GM12878 (cell line): ENCODE data around the gene PDE7B. TPM values are rescaled to one million over a fixed set of nuclear protein-coding genes. Genes with fewer than 3 reads are reported as not detected.

Experiments used
- ATAC-seq: fragments of 200-7000 bp; cut with Tn5 transposase; 3 replicates; pipeline ENCODE4 v1.9.1; 2020; ENCODE audit warnings: mild to moderate bottlenecking, moderate library complexity
- BruUV-seq: library from RNA; stranded (reverse); fragments of 400-500 nt; replicated peaks from 2 replicates; lab custom pipeline; 2021; lab: Mats Ljungman, UMichigan
- CTCF ChIA-PET: fragments of 300-600 bp; sonication (Branson Sonifier 250); formaldehyde crosslinking; extraction: SDS; loops from one replicate; lab custom pipeline; 2021; ENCODE audit warnings: inconsistent platforms; lab: Yijun Ruan, JAX
- POLR2A ChIA-PET: fragments of 350-600 bp; formaldehyde crosslinking; extraction: SDS; loops from one replicate; lab custom pipeline; 2021; ENCODE audit warnings: inconsistent platforms; lab: Charles Lee
- RAD21 ChIA-PET: fragments of 300-600 bp; sonication (Branson Sonifier 250); formaldehyde crosslinking; loops from one replicate; lab custom pipeline; 2023; ENCODE audit warnings: antibody characterized with exemption; ENCODE audit not compliant: unreplicated experiment; lab: Charles Lee
- SMC1A ChIA-PET: fragments of 300-600 bp; sonication (Branson Sonifier 250); formaldehyde crosslinking; loops from one replicate; lab custom pipeline; 2023; ENCODE audit not compliant: unreplicated experiment, uncharacterized antibody; lab: Charles Lee
- DNase-seq: peaks from one replicate; pipeline ENCODE4 v3.0.0-alpha.2; 2011; ENCODE audit warnings: low read depth, low spot score
- FAIRE-seq: peaks from 3 replicates; lab custom pipeline; 2011; peaks lifted over from hg19 to GRCh38; lab: Jason Lieb, UNC
- H2AFZ ChIP-seq: 2 replicates; pipeline ENCODE4 v1.6.0; 2011; ENCODE audit warnings: low read depth, low read length, control low read depth; ENCODE audit not compliant: control insufficient read depth
- H3K27ac ChIP-seq: 2 replicates; pipeline ENCODE4 v1.5.1; 2011; ENCODE audit warnings: control low read depth; ENCODE audit not compliant: control insufficient read depth, insufficient read depth
- H3K27me3 ChIP-seq, 2 experiments: replicated peaks in 1 of 2; 2 replicates each; pipeline versions ENCODE4 v1.6.0 to v1.6.1; 2011; ENCODE audit warnings: low read length in 1 of 2; ENCODE audit not compliant: control insufficient read depth in 2 of 2, insufficient read depth in 2 of 2
- H3K36me3 ChIP-seq, 2 experiments: 2 replicates each; pipeline ENCODE4 v1.5.1; 2011; ENCODE audit warnings: low read length in 1 of 2; ENCODE audit not compliant: control insufficient read depth in 2 of 2, insufficient read depth in 2 of 2
- H3K4me1 ChIP-seq: 2 replicates; pipeline ENCODE4 v1.6.1; 2011; ENCODE audit warnings: mild to moderate bottlenecking, low read length, moderate library complexity, mixed read lengths; ENCODE audit not compliant: control insufficient read depth, insufficient read depth
- H3K4me2 ChIP-seq: 2 replicates; pipeline ENCODE4 v1.6.0; 2011; ENCODE audit warnings: control low read depth; ENCODE audit not compliant: control insufficient read depth, insufficient read depth
- H3K4me3 ChIP-seq: fragments of 200-600 bp; sonication (generic); 2 replicates; pipeline ENCODE4 v1.5.1; 2016
- H3K79me2 ChIP-seq: 2 replicates; pipeline ENCODE4 v1.6.0; 2011; ENCODE audit warnings: low read length; ENCODE audit not compliant: control insufficient read depth, insufficient read depth
- H3K9ac ChIP-seq: 2 replicates; pipeline ENCODE4 v1.8.0; 2011; ENCODE audit warnings: low read length, control low read depth, mixed read lengths; ENCODE audit not compliant: control insufficient read depth, insufficient read depth
- H3K9me3 ChIP-seq: replicated peaks from 3 replicates; pipeline ENCODE4 v1.5.1; 2011; ENCODE audit warnings: mild to moderate bottlenecking, low read length; ENCODE audit not compliant: control insufficient read depth, insufficient read depth
- H4K20me1 ChIP-seq: 2 replicates; pipeline ENCODE4 v1.6.0; 2011; ENCODE audit not compliant: control insufficient read depth, insufficient read depth
- FOXK2 ChIP-seq: fragments of 450-650 bp; IDR thresholded peaks from 2 replicates; pipeline ENCODE4 v1.6.1; 2017; ENCODE audit warnings: mild to moderate bottlenecking, moderate library complexity
- MTA2 ChIP-seq: fragments of 450-650 bp; IDR thresholded peaks from 2 replicates; pipeline ENCODE4 v1.6.1; 2016; ENCODE audit warnings: low read depth, mild to moderate bottlenecking, moderate library complexity
- NR2F1 ChIP-seq: fragments of 450-650 bp; conservative IDR thresholded peaks from 2 replicates; pipeline ENCODE4 v1.6.1; 2017; ENCODE audit warnings: mild to moderate bottlenecking
- RFX5 ChIP-seq: IDR thresholded peaks from 2 replicates; pipeline ENCODE4 v1.6.1; 2011; ENCODE audit warnings: low read depth, low read length, improper control_type of control experiment
- SPI1 ChIP-seq: IDR thresholded peaks from 2 replicates; pipeline ENCODE4 v1.6.1; 2011; ENCODE audit warnings: low read depth, mild to moderate bottlenecking, low read length, moderate library complexity, borderline replicate concordance; ENCODE audit not compliant: insufficient read depth
- WGBS: methylation state at CpG from one replicate; pipeline ENCODE4 v1.1.6; 2016; ENCODE audit warnings: low lambda C conversion rate; ENCODE audit not compliant: insufficient replicate concordance, insufficient coverage; ENCODE audit errors: missing lambda C conversion rate; 5-methylcytosine and 5-hydroxymethylcytosine counted together
- in situ Hi-C: fragments of 300-500 bp; cut with MboI; formaldehyde crosslinking; loops from 9 replicates; pipeline ENCODE4 v1.14.3; 2018; ENCODE audit warnings: mixed read lengths
- intact Hi-C: fragments of 100-400 bp; cut with micrococcal nuclease; formaldehyde crosslinking; loops from one replicate; pipeline ENCODE4 v1.14.2; 2022; ENCODE audit not compliant: unreplicated experiment
- polyA plus RNA-seq, 11 experiments: library from polyadenylated mRNA; depleted of rRNA in 4 of 11; unstranded in 6 of 11; stranded (reverse) in 5 of 11; fragments of >200 nt; fragmentation: Nextera tagmentation in 4 of 11; fragmentation: Illumina TruSeq in 1 of 11; extraction: Ambion mirVana in 4 of 11; extraction: Trizol in 1 of 11; gene quantifications; 1 replicate in 1 of 11; 2 replicates in 10 of 11; pipeline versions ENCODE4 v1.2.1 to v1.2.3, GENCODE V29; 2011 to 2016; ENCODE audit warnings: inconsistent platforms in 2 of 11, missing spikeins in 2 of 11, low read depth in 1 of 11
- total RNA-seq, 4 experiments: library from RNA; depleted of rRNA in 3 of 4; stranded (reverse); fragments of >200 nt in 3 of 4; fragmentation: Illumina TruSeq in 1 of 4; extraction: Trizol in 1 of 4; gene quantifications; 2 replicates each; pipeline versions ENCODE4 v1.2.1 to v1.2.3, GENCODE V29; 2013 to 2021
- TF ChIP-seq, protein P1 (sequence below): fragments of 450-650 bp; IDR thresholded peaks from 2 replicates; pipeline ENCODE4 v1.6.1; 2016; ENCODE audit warnings: mild to moderate bottlenecking
- TF ChIP-seq, protein P2 (sequence below): IDR thresholded peaks from 2 replicates; pipeline ENCODE4 v1.6.1; 2012; ENCODE audit warnings: improper control_type of control experiment, low read depth, low read length; ENCODE audit not compliant: insufficient replicate concordance

The PDE7B gene
- total and polyA plus RNA-seq, 10 of the 15 experiments (the other 5 are each of a cell fraction or from before 2014, with no cell fraction given), result not detected

DNA sequence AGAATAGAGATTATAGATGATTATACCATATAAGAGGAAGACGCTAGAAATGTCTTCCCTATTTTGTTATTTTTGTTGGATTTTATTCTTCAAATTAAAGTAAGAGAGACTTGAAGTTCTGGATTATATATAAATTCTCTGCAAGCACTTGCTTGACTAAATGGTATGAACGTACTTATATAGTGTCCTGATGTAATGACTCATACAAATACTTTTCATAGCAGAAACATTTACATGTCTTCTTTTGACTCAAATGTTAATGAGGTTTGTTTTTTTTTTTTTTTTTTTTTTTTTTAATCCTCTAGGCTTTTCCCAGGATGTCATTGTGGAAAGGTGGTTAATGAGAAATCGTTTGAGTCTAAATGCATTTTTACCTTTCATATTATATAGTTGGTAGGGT, 55.0 kb downstream of the PDE7B start:
- Histone ChIP-seq H3K27ac (no peak overlapping the region), H3K4me3 (no peak overlapping the region), H2AFZ (no peak overlapping the region), H3K9me3 (no peaks in the 10 kb centered on the region), H3K36me3 (no peaks in the 10 kb centered on the region), H3K4me2 (no peak overlapping the region), H4K20me1 (no peaks in the 10 kb centered on the region), H3K4me1 (no peaks in the 10 kb centered on the region), H3K9ac (no peak overlapping the region), H3K79me2 (no peaks in the 10 kb centered on the region), H3K27me3 (no peaks in the 10 kb centered on the region)
- in situ Hi-C loops (loop anchor here (5.0 kb wide), 1 partner anchor 229 kb away; no protein-coding TSS in a partner anchor), intact Hi-C loops (loop anchor here (5.0 kb wide), 1 partner anchor 454 kb away; no protein-coding TSS in a partner anchor)
- ChIA-PET SMC1A (interaction anchor here (0.7 kb wide), 1 partner anchor 43 kb away, joined by 3 read pairs; no protein-coding TSS in a partner anchor), RAD21 (interaction anchor here (0.7 to 2.3 kb wide), 2 partner anchors 370 to 1750 kb away, joined by 4 to 12 read pairs; no protein-coding TSS in a partner anchor), POLR2A (interaction anchor here (0.7 kb wide), 1 partner anchor 398 kb away, joined by 3 read pairs; no protein-coding TSS in a partner anchor), CTCF (interaction anchor here (0.6 to 1.1 kb wide), 4 partner anchors 9 to 370 kb away, joined by 3 read pairs; no protein-coding TSS in a partner anchor)
- WGBS, result 2% methylated on average over 3 of the region's 3 CpGs
- TF ChIP-seq SPI1 (no peak), RFX5 (no peak), NR2F1 (no peak), FOXK2 (no peak)
- FAIRE-seq (no peak), ATAC-seq (no peak), DNase-seq (no peak)
- no TSS peak for BruUV-seq

GRCh38 chr6:135906972-135907465, 55.5 kb downstream of the PDE7B start:
- Histone ChIP-seq H3K27ac (no peak overlapping the region), H3K4me1 (no peaks in the 10 kb centered on the region), H3K27me3 (no peaks in the 10 kb centered on the region), H3K9ac (no peak overlapping the region), H4K20me1 (no peaks in the 10 kb centered on the region), H3K4me3 (no peak overlapping the region), H3K4me2 (no peak overlapping the region), H3K36me3 (no peaks in the 10 kb centered on the region), H3K9me3 (no peaks in the 10 kb centered on the region), H2AFZ (no peak overlapping the region), H3K79me2 (no peaks in the 10 kb centered on the region)
- ChIA-PET CTCF (interaction anchor here (0.6 to 1.6 kb wide), 6 partner anchors 9 to 432 kb away, joined by 3 to 5 read pairs (median 3); no protein-coding TSS in a partner anchor), SMC1A (interaction anchor here (1.0 kb wide), 1 partner anchor 15 kb away, joined by 3 read pairs; no protein-coding TSS in a partner anchor), RAD21 (interaction anchor here (0.7 to 2.3 kb wide), 2 partner anchors 371 to 1751 kb away, joined by 4 to 12 read pairs; no protein-coding TSS in a partner anchor), POLR2A (interaction anchor here (0.7 kb wide), 1 partner anchor 398 kb away, joined by 3 read pairs; no protein-coding TSS in a partner anchor)
- FAIRE-seq (no peak), ATAC-seq (no peak), DNase-seq (no peak)
- BruUV-seq, result no TSS peak
- intact Hi-C loops (loop anchor here (5.0 kb wide), 1 partner anchor 455 kb away; no protein-coding TSS in a partner anchor), in situ Hi-C loops (loop anchor here (5.0 kb wide), 1 partner anchor 230 kb away; no protein-coding TSS in a partner anchor)
- 23% methylated on average over 2 of the region's 2 CpGs for WGBS
- no peak for TF ChIP-seq MTA2
- TF ChIP-seq, protein P1, sequence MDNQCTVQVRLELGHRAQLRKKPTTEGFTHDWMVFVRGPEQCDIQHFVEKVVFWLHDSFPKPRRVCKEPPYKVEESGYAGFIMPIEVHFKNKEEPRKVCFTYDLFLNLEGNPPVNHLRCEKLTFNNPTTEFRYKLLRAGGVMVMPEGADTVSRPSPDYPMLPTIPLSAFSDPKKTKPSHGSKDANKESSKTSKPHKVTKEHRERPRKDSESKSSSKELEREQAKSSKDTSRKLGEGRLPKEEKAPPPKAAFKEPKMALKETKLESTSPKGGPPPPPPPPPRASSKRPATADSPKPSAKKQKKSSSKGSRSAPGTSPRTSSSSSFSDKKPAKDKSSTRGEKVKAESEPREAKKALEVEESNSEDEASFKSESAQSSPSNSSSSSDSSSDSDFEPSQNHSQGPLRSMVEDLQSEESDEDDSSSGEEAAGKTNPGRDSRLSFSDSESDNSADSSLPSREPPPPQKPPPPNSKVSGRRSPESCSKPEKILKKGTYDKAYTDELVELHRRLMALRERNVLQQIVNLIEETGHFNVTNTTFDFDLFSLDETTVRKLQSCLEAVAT, result no peak
- TF ChIP-seq, protein P2, sequence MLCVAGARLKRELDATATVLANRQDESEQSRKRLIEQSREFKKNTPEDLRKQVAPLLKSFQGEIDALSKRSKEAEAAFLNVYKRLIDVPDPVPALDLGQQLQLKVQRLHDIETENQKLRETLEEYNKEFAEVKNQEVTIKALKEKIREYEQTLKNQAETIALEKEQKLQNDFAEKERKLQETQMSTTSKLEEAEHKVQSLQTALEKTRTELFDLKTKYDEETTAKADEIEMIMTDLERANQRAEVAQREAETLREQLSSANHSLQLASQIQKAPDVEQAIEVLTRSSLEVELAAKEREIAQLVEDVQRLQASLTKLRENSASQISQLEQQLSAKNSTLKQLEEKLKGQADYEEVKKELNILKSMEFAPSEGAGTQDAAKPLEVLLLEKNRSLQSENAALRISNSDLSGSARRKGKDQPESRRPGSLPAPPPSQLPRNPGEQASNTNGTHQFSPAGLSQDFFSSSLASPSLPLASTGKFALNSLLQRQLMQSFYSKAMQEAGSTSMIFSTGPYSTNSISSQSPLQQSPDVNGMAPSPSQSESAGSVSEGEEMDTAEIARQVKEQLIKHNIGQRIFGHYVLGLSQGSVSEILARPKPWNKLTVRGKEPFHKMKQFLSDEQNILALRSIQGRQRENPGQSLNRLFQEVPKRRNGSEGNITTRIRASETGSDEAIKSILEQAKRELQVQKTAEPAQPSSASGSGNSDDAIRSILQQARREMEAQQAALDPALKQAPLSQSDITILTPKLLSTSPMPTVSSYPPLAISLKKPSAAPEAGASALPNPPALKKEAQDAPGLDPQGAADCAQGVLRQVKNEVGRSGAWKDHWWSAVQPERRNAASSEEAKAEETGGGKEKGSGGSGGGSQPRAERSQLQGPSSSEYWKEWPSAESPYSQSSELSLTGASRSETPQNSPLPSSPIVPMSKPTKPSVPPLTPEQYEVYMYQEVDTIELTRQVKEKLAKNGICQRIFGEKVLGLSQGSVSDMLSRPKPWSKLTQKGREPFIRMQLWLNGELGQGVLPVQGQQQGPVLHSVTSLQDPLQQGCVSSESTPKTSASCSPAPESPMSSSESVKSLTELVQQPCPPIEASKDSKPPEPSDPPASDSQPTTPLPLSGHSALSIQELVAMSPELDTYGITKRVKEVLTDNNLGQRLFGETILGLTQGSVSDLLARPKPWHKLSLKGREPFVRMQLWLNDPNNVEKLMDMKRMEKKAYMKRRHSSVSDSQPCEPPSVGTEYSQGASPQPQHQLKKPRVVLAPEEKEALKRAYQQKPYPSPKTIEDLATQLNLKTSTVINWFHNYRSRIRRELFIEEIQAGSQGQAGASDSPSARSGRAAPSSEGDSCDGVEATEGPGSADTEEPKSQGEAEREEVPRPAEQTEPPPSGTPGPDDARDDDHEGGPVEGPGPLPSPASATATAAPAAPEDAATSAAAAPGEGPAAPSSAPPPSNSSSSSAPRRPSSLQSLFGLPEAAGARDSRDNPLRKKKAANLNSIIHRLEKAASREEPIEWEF, result no peak
